ENCODE results near the gene TRIM14. TPM values are rescaled to one million over a fixed set of nuclear protein-coding genes. Genes with fewer than 3 reads are reported as not detected.
"Not testable (repeated sequence)": the region's sequence is repeated elsewhere in the genome, so short reads cannot be mapped to it uniquely, and the experiment has no call there.

The TRIM14 gene
- total RNA-seq, 1 experiment from 2014 or later: 34.5 TPM

- no peak overlapping the region for H3K4me3 ChIP-seq (ENCODE audit: low read depth, low read length)
- BruUV-seq (replicated peaks): no TSS peak
- H3K36me3 Mint-ChIP-seq (ENCODE audit: insufficient read depth, unreplicated experiment): peaks cover 33% of the 10 kb centered on the region
- no peaks in the 10 kb centered on the region for H3K4me1 ChIP-seq
- ChIA-PET POLR2A (no interaction called here), CTCF (interaction anchor here (0.6 kb wide), 1 partner anchor 144 kb away, joined by 3 read pairs; no protein-coding TSS in a partner anchor)
- H3K4me1 Mint-ChIP-seq (ENCODE audit: low read depth, unreplicated experiment): no peaks in the 10 kb centered on the region
- DNase-seq: no peak
- no peaks in the 10 kb centered on the region for H3K9me3 Mint-ChIP-seq (ENCODE audit: unreplicated experiment)
- no peak overlapping the region for H3K27ac Mint-ChIP-seq (ENCODE audit: unreplicated experiment)
- H3K27me3 ChIP-seq (replicated peaks; ENCODE audit: control insufficient read depth, insufficient read depth, low read length): no peaks in the 10 kb centered on the region
- no peak overlapping the region for H3K4me3 Mint-ChIP-seq (ENCODE audit: unreplicated experiment)
- no peak for TF ChIP-seq CTCF (IDR thresholded peaks at IDR 0.05; ENCODE audit: insufficient read depth in 1 of 2, low read depth in 1 of 2, low read length in 1 of 2, severe bottlenecking in 1 of 2, unreplicated experiment in 1 of 2)
- H3K36me3 ChIP-seq (ENCODE audit: control insufficient read depth, insufficient read depth, low read length): peaks cover 2% of the 10 kb centered on the region; the same call in 1 of the 2 replicates
- intact Hi-C loops (cut with micrococcal nuclease; ENCODE audit: unreplicated experiment): no loop called here
- H3K27me3 Mint-ChIP-seq (ENCODE audit: insufficient read depth, unreplicated experiment): no peaks in the 10 kb centered on the region
- no peaks in the 10 kb centered on the region for H3K9me3 ChIP-seq
These were observed 14.0 kb upstream of the TRIM14 start for GRCh38 chr9:98132806-98133631.

- no peaks in the 10 kb centered on the region for H3K27me3 Mint-ChIP-seq (ENCODE audit: insufficient read depth, unreplicated experiment)
- no peaks in the 10 kb centered on the region for H3K9me3 Mint-ChIP-seq (ENCODE audit: unreplicated experiment)
- Histone ChIP-seq H3K4me3 (ENCODE audit: low read depth, low read length) (no peak overlapping the region), H3K4me1 (no peaks in the 10 kb centered on the region), H3K36me3 (ENCODE audit: control insufficient read depth, insufficient read depth, low read length) (peaks cover 2% of the 10 kb centered on the region; the same call in 1 of the 2 replicates), H3K27me3 (replicated peaks; ENCODE audit: control insufficient read depth, insufficient read depth, low read length) (no peaks in the 10 kb centered on the region), H3K9me3 (no peaks in the 10 kb centered on the region)
- DNase-seq: no peak
- peaks cover 37% of the 10 kb centered on the region for H3K36me3 Mint-ChIP-seq (ENCODE audit: insufficient read depth, unreplicated experiment)
- H3K4me3 Mint-ChIP-seq (ENCODE audit: unreplicated experiment): no peak overlapping the region
- intact Hi-C loops (cut with micrococcal nuclease; ENCODE audit: unreplicated experiment): no loop called here
- TF ChIP-seq CTCF (IDR thresholded peaks at IDR 0.05; ENCODE audit: insufficient read depth in 1 of 2, low read depth in 1 of 2, low read length in 1 of 2, severe bottlenecking in 1 of 2, unreplicated experiment in 1 of 2): no peak
- no TSS peak for BruUV-seq (replicated peaks)
- CTCF ChIA-PET: no interaction called here
- no peak overlapping the region for H3K27ac Mint-ChIP-seq (ENCODE audit: unreplicated experiment)
- POLR2A ChIA-PET: no interaction called here
- no peaks in the 10 kb centered on the region for H3K4me1 Mint-ChIP-seq (ENCODE audit: low read depth, unreplicated experiment)
These were observed 13.1 kb upstream of the TRIM14 start for GRCh38 chr9:98132158-98132557.

GRCh38 chr9:98130576-98131228, 11.7 kb upstream of the TRIM14 start:
- CTCF ChIA-PET: no interaction called here
- POLR2A ChIA-PET: no interaction called here
- H3K36me3 ChIP-seq (ENCODE audit: control insufficient read depth, insufficient read depth, low read length): peaks cover 7% of the 10 kb centered on the region

GRCh38 chr9:98130060-98130459, 11.0 kb upstream of the TRIM14 start:
- H3K27me3 ChIP-seq (replicated peaks; ENCODE audit: control insufficient read depth, insufficient read depth, low read length); H3K9me3 Mint-ChIP-seq (ENCODE audit: unreplicated experiment); intact Hi-C loops (cut with micrococcal nuclease; ENCODE audit: unreplicated experiment); H3K4me3 ChIP-seq (ENCODE audit: low read depth, low read length); BruUV-seq (replicated peaks); H3K4me1 Mint-ChIP-seq (ENCODE audit: low read depth, unreplicated experiment); POLR2A ChIA-PET; H3K27ac Mint-ChIP-seq (ENCODE audit: unreplicated experiment); H3K9me3 ChIP-seq; CTCF ChIA-PET; H3K4me3 Mint-ChIP-seq (ENCODE audit: unreplicated experiment); H3K4me1 ChIP-seq; DNase-seq; H3K36me3 ChIP-seq (ENCODE audit: control insufficient read depth, insufficient read depth, low read length); H3K27me3 Mint-ChIP-seq (ENCODE audit: insufficient read depth, unreplicated experiment): not testable (repeated sequence)
- H3K36me3 Mint-ChIP-seq (ENCODE audit: insufficient read depth, unreplicated experiment): peaks cover 45% of the 10 kb centered on the region

More at GRCh38 chr9:98130576-98131228, 11.7 kb upstream of the TRIM14 start:
- no peak overlapping the region for H3K4me3 Mint-ChIP-seq (ENCODE audit: unreplicated experiment)
- no peaks in the 10 kb centered on the region for H3K9me3 Mint-ChIP-seq (ENCODE audit: unreplicated experiment)
- peaks cover 45% of the 10 kb centered on the region for H3K36me3 Mint-ChIP-seq (ENCODE audit: insufficient read depth, unreplicated experiment)
- peak in 1 of 2 experiments; percentile 22 for DNase-seq
- Histone ChIP-seq H3K27me3 (replicated peaks; ENCODE audit: control insufficient read depth, insufficient read depth, low read length) (no peaks in the 10 kb centered on the region), H3K4me1 (no peaks in the 10 kb centered on the region), H3K4me3 (ENCODE audit: low read depth, low read length) (no peak overlapping the region), H3K9me3 (no peaks in the 10 kb centered on the region)
- no peak for TF ChIP-seq CTCF (IDR thresholded peaks at IDR 0.05; ENCODE audit: insufficient read depth in 1 of 2, low read depth in 1 of 2, low read length in 1 of 2, severe bottlenecking in 1 of 2, unreplicated experiment in 1 of 2)
- BruUV-seq (replicated peaks): no TSS peak
- intact Hi-C loops (cut with micrococcal nuclease; ENCODE audit: unreplicated experiment): no loop called here
- no peak overlapping the region for H3K27ac Mint-ChIP-seq (ENCODE audit: unreplicated experiment)
- H3K27me3 Mint-ChIP-seq (ENCODE audit: insufficient read depth, unreplicated experiment): no peaks in the 10 kb centered on the region
- H3K4me1 Mint-ChIP-seq (ENCODE audit: low read depth, unreplicated experiment): no peaks in the 10 kb centered on the region

Data from Caco-2 (cell line).